OCI-LY7 (cell line): ENCODE data around the gene COL28A1.

ENCODE experiments used
- EZH2phosphoT487 ChIP-seq: fragments of 200-600 bp; sonication (generic); IDR thresholded peaks from 2 replicates; pipeline ENCODE4 v1.6.1; 2018; ENCODE audit warnings: low read depth, borderline replicate concordance, mild to moderate bottlenecking, mixed run types, antibody characterized with exemption, low read length, moderate library complexity, mixed read lengths
- TF ChIP-seq, protein P1 (sequence below): fragments of 200-600 bp; sonication (generic); conservative IDR thresholded peaks from 2 replicates; pipeline ENCODE4 v1.5.1; 2014; ENCODE audit warnings: mild to moderate bottlenecking, antibody characterized with exemption, low read length, moderate library complexity, mixed read lengths

- TF ChIP-seq, protein P1, sequence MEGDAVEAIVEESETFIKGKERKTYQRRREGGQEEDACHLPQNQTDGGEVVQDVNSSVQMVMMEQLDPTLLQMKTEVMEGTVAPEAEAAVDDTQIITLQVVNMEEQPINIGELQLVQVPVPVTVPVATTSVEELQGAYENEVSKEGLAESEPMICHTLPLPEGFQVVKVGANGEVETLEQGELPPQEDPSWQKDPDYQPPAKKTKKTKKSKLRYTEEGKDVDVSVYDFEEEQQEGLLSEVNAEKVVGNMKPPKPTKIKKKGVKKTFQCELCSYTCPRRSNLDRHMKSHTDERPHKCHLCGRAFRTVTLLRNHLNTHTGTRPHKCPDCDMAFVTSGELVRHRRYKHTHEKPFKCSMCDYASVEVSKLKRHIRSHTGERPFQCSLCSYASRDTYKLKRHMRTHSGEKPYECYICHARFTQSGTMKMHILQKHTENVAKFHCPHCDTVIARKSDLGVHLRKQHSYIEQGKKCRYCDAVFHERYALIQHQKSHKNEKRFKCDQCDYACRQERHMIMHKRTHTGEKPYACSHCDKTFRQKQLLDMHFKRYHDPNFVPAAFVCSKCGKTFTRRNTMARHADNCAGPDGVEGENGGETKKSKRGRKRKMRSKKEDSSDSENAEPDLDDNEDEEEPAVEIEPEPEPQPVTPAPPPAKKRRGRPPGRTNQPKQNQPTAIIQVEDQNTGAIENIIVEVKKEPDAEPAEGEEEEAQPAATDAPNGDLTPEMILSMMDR: no peak
- TF ChIP-seq EZH2phosphoT487: no peak
These were observed 160.1 kb downstream of the COL28A1 start for GRCh38 chr7:7375538-7375937.
